HG03565 (cell line): ENCODE results near the gene MYDGF.

ENCODE experiments used
- ATAC-seq: cut with Tn5 transposase; IDR thresholded peaks from one replicate; pipeline ENCODE4 v1.9.1; 2021; ENCODE audit warnings: mild to moderate bottlenecking, moderate library complexity; ENCODE audit not compliant: unreplicated experiment

MYDGF gene

DNA sequence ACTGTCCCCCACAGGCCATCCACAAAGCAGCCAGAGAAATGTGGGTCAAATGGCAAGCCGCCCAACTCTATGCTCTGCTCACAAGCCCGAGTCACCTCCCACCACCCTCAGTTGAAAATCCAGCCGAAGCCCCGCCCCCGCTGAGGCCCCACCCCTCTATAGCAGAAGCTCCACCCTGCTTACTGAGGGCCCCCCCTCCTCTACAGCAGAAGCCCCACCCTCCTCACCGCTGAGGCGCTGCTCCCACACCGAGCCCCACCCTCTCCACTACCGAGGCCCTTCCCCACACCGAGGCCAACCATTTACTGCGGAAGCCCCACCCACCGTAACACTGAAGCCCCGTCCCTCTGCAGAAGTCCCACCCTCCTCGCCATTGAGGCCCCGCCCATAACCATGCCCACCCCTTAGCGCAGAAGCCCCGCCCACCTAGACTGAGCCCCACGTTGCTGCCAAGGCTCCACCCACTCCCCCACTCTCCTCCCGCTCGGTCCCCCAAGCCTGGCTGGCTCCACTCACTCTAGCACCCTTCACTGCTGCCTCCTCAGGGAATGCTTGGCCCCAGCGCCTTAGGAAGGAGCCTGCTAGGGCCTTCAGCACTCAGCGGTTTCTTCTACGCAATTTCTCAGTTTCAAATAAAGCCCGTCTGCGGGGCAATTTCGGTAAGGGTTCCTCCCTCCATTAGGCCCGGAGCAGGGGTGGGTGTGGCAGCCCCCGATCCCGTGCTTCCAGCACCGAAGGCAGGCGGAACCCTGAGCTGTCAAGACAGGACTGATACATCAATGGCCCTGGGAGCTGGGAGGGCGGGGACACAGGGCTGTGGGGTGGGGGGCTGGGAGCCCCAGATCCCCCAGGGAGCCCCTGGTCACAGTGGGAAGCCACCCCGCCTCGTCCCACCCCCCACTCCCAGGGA, 9.0 kb upstream of the MYDGF start:
- ATAC-seq = no peak

DNA sequence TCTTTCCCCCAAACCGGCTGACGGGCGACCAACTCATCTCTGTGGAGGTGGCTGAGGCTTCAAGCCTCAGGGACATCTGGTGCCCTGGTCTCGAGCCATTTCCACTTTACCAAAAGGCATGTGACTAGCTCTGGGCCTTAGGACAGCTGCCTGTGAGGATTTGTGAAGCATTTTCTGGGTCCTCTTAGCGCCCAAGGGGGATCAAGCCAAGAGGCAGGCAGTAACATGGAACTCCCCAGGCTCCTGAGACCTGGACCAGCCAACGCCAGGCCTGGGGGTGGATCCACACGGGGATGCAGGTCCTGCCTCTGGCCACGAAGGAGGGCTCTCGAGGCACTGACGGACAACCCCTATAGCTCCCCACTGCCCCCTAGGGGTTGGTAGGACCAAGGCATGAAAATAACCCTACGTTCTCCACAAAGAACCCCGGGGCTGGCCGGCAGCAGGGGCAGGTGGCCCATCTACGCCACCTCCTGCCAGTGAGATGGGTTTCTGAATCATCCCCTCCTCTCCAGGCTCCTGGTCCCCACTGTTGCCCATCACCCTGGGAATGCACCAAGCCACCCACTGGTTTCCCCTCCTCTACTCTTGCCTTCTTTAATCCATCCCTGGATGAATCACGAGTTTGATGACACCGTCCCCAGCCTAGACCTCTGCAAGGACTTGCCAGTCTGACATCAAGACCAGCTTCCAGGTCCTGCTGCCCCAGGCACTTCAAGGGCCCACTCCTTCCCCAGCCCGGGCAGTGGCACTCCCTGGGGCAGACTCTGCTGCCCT, 7.0 kb upstream of the MYDGF start:
- no peak for ATAC-seq

DNA sequence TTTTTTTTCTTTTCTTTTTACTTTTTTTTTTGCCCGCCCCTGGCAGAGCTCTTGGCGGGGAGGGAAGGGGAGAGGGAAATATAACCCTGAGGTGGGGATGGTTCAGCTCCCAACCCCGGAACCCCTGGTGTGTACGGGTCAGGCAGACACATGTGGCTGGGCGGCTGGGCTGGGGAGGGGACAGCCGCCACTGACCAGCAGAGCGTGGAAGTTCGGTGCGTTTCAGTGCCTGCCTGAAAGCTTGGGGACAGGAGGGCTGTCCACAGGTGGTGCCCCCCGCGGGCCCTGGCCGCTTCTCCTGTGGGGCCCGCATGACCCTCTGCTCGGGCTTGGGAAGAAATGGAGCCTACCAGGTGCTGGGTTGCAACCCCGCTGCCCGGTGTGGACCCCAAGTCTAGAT, 5.2 kb upstream of the MYDGF start:
- no peak for ATAC-seq

DNA sequence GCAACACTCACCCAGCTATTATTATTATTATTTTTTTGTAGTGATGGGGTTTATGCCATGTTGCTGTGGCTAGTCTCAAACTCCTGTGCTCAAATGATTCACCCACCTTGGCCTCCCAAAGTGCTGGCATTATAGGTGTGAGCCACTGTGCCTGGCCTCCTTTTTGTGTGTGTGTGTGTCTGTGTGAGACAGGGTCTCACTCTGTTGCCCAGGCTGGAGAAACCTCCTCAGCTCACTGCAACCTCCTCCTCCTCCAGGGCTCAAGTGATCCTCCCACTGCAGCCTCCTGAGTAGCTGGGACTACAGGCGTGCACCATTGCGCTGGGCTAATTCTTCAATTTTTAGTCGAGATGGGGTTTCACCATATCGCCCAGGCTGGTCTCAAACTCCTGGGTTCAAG, 3.6 kb upstream of the MYDGF start:
- no peak for ATAC-seq

- ATAC-seq = no peak
Observed at GRCh38 chr19:4673216-4673615, 3.1 kb upstream of the MYDGF start.

GRCh38 chr19:4671185-4671851, 1.2 kb upstream of the MYDGF start:
- no peak for ATAC-seq

GRCh38 chr19:4664642-4665041, 5.5 kb downstream of the MYDGF start:
- no peak for ATAC-seq

GRCh38 chr19:4662812-4663211, 7.3 kb downstream of the MYDGF start:
- no peak for ATAC-seq

DNA sequence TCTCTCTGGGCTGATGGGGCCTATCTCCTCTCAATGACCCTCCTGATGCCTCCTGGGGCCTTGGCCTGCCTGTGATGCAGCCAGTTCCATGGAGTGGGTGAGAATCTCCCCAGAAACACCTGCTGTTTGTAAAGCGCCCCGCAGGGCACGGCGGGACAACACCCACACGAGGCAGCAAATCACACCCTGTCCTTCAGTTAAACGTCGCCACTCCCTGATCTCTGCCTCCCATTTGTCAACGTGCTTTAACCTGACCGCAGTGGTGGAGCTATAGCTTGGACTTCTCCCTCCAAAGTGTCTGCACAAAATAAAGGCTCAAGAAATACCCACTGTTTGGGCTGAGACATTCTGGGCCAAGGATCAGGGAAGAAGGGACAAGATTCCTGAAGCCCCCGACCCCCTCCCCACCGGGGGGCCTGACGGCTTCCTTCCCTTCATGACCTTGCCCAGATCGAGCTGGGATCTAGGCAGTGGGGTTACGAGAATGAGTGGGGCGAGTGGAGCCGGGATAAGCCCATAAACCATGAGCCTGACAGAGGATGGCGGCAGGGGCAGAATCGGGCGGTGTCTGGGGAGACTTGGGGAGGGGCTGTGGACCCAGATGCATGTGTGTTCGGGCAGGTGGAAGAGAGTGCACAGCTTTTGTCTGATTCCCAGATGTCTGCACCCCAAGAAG, 8.0 kb downstream of the MYDGF start:
- ATAC-seq = no peak

GRCh38 chr19:4660993-4661392, 9.1 kb downstream of the MYDGF start:
- ATAC-seq = no peak

DNA sequence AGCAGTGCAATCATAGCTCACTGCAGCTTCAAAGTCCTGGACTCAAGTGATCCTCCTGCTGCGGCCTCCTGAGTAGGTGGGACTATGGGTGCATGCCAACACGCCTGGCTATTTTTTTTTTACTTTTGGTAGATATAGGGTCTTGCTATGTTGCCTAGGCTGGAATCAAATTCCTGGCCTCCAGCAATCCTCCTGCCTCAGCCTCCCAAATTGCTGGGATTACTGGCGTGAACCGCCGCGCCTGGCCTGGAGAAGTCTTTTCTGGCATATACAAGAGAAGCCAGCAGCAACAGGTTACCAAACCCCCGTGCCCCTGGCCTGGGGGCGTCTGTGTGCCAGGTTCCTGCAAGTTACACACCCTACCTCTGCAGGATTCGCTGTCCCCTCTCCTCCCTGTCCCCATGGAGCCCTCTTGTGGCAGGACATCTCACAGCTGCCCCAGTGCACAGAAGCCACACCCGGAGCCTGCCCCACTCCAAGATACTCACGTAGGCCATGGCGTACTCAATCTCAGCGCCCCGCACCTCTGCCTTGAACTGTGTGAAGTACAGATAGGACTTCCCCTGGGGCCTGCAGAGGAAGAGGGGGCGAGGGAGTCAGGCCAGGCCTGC, 9.9 kb downstream of the MYDGF start:
- no peak for ATAC-seq

GRCh38 chr19:4657835-4658234, 12.3 kb downstream of the MYDGF start:
- no peak for ATAC-seq

DNA sequence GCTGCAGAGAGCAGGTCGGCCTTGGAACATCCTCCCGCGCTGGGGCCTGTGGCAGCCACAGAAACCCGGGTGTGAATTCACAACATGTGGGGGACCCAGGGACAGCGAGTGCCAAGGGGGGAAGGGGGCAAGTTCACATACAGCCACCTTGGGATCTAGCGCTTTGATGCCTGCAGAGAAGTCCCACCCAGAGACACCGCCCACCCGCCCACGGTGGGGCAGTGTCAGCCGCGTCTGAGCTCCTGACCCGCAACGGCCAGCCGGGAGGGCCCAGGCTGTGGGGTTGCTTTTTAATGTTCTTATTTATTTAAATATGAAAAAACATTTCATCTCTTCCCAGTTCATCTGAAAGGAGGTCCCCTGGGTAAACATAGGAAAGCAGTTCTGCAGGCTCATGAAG, 12.9 kb downstream of the MYDGF start:
- ATAC-seq = no peak

- no peak for ATAC-seq
Observed at GRCh38 chr19:4656102-4656501, 14.0 kb downstream of the MYDGF start.

- no peak for ATAC-seq
Observed at GRCh38 chr19:4654437-4655361, 15.4 kb downstream of the MYDGF start.

DNA sequence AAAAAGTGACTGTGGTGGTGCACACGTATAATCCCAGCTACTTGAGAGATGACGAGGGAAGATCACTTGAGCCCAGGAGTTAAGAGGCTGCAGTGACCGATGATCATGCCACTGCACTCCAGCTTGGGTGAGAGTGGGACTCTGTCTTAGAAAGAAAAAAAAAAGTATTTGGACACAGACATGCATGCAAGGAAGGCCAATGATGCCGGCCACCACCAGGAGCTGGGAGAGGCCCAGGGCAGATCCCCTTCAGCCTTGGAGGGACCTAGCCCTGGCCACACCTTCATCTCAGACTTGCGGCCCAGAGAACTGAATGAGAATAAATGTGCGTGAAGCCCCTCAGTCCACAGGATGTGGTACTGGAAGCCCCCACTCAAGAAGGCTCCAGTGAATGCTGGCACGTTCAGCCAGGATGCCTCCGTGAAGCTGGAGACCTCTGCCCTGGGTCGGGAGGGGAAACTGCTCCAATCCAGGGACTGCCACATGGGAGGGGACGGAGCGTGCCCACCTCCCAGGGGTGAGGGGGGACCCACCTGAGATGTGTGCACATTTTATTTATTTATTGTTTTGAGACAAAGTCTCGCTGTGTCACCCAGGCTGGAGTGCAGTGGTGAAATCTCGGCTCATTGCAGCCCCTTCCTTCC, 16.2 kb downstream of the MYDGF start:
- ATAC-seq = no peak

DNA sequence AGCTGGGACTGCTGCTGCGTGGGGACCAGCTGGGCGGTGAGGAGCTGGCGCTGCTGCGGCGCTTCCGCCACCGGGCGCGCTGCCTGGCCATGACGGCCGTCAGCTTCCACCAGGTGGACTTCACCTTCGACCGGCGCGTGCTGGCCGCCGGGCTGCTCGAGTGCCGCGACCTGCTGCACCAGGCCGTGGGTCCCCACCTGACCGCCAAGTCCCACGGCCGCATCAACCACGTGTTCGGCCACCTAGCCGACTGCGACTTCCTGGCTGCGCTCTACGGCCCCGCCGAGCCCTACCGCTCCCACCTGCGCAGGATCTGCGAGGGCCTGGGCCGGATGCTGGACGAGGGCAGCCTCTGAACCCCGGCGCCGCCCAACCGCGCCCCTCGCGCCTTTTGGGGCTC, 18.1 kb downstream of the MYDGF start:
- ATAC-seq = no peak

GRCh38 chr19:4650159-4650558, 20.0 kb downstream of the MYDGF start:
- no peak for ATAC-seq

DNA sequence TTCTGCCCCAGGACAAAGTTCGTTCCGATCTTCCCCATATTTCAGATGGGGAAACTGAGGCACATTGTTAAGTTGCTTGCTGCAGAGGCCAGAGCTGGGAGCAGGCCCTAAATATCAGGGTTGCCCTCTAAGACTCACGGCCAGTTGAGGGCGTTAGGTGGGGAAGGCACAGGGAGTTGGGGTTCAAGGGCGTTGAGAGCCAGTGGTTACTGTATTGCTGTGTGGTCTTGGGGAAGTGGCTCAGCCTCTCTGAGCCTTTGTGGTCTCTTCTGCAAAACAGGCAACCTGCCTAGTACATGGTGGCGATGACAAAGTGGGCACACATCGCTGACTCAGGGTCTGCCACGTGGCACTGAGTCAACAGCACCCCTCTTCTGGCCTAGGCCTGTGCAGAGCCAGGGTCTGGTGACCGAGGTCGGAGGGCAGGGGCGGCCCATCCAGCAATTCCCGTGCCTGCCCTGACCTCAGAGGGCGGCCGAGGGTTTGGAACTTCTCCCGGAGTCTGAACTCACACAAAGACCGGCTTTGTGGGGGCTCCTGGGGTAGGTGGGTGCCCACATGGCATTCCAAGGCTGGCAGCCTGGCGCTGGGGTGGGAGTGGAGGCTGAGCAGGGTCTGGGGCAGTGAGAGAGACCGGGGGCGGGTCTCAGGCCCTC, 20.6 kb downstream of the MYDGF start:
- no peak for ATAC-seq
